Daoy (cell line): ENCODE results near the gene CYP4F3. TPM values are rescaled to one million over a fixed set of nuclear protein-coding genes. Genes with fewer than 3 reads are reported as not detected.
A peak's percentile ranks its signal among the peaks of the same experiment; 100 is the strongest.
"Not testable (repeated sequence)": the region's sequence is repeated elsewhere in the genome, so short reads cannot be mapped to it uniquely, and the experiment has no call there.

Experiments used
- DNase-seq: peaks from one replicate; pipeline ENCODE4 v3.0.0-alpha.2; 2015; ENCODE audit warnings: low read depth
- total RNA-seq: library from RNA; depleted of rRNA; stranded (reverse); fragments of >200 nt; shearing (Covaris generic); gene quantifications from 2 replicates; pipeline ENCODE4 v1.2.3, GENCODE V29; 2014

CYP4F3 gene
- total RNA-seq, 1 experiment from 2014 or later, result not detected

DNA sequence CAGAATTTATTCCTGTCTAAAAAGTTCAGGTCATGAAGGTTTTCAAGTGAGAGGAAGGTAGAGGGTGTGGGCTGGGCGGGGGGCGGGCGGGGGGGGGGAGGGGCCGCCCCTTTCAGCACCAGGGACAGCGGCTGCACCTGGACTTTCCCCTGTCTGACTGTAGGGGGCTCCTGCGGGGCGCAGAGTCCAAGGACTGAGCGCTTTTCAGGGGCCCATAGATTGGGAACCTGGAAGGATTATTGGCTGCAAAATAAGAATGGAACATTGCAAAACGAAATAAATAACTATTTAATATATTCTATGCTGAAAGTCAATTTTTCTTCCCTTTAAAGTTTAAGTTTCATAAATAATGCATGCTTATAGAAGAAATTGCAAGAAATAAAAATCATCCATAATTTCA, 8.9 kb upstream of the CYP4F3 start:
- DNase-seq, result peak; percentile 30

DNA sequence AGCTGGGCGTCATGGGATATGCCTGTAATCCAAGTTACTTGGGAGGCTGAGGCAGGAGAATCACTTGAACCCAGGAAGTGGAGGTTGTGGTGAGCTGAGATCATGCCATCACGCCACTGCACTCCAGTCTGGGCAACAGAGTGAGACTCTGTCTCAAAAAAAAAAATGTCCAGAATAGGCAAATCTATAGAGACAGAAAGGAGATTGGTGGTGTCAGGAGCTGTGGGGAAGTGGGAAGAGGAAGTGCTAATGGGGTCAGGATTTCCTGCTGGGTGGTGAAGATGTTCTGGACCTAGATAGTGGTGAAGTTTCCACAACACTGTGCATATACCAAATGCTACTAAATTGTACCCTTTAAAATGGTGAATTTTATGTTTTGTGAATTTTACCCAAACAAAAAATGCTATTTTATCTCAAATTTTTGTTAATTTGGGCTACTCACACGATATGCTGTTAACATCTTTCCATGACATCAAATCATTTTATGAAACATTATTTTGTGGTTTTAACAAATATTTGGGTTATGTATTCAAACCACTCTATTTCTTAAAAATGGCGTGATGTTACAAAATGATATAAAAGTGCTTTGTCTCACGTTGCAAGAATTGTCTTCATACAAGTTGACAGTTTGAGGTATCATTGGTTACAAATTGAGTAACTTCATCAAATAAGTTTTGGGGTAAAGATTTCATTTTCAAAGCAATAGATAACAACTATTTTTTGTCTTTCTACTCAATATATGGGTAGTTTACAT, 7.4 kb upstream of the CYP4F3 start:
- no peak for DNase-seq

DNA sequence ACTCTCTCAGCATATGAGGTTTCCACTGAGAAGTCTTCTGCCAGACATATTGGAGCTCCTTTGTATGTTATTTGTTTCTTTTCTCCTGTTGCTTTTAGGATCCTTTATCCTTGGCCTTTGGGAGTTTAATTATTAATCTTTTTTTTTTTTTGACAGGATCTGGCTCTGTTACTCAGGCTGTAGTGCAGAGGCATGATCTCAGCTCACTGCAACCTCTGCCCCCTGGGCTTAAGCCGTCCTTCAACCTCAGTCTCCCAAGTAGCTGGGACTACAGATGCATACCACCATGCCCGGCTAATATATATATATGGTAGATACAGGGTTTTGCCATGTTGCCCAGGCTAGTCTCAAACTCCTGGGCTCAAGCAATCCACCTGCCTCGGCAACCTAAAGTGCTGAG, 6.6 kb upstream of the CYP4F3 start:
- no peak for DNase-seq

DNA sequence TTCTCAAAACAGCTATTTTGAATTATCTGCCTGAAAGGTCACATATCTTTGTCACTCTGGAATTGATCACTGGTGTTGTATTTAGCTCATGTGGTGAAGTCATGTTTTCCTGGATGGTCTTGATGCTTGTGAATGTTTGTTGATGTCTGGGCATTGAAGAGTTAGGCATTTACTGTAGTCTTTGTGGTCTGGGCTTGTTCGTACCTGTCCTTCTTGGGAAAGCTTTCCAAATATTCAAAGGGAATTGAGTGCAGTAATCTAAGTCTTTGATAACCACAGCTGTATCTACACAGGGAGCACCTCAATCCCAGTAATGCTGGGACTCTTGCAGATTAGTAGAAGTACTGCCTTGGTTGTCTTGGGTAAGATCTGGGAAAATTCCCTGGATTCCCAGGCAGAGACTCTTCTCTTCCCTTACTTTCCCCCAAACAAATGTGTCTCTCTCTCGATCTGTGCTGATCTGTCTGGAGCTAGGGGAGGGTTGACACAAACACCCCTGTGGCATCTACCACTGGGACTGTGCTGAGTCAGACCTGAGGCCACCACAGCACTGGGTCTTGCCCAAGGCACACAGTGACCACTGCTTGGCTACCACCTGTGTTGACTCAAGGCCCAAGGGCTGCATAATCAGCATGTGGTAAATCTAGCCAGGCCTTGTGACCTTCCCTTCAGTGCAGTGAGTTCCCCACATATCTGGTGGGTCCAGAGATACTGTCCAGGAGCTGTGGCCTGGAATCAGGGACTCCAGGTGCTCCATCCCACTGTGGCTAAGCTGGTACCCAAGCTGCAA, 5.5 kb upstream of the CYP4F3 start:
- DNase-seq, result no peak

DNA sequence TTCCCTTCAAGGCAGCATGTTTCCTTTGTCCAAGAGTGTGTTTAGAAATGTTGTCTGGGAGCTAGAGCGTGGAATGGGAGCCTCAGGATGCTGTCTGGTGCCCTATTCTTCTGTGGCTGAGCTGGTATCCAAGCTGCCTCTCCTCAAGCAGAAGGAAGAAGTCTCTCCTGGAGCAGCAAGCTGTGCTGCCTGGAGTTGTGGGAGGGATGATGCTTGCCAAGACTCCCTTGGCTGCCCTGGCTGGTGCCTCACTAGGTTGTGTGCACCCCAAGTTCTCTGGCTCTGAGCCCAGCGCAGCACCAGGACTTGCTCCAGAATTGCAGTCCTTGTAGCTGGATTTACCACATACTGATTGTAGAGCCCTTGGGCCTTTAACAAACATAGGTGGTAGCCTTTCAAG, 4.7 kb upstream of the CYP4F3 start:
- DNase-seq, result no peak

DNA sequence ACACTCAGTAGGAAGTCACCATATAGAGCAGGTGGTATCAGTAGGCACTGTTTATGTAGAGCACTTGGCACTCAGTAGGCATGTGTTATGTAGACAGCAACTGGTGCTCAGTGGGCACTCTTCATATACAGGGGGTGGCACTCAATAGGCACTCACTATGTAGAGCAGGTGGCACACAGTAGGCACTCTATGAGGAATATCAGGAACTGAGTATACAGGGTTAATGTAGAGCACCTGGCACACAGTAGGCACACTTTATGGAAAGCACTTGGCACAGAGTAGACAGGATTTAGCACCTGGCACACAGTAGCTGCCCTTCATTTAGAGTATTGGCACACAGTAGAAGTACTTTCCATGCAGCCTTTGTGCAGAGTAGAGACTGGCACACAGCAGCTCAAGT, 1.1 kb upstream of the CYP4F3 start:
- DNase-seq, result no peak

DNA sequence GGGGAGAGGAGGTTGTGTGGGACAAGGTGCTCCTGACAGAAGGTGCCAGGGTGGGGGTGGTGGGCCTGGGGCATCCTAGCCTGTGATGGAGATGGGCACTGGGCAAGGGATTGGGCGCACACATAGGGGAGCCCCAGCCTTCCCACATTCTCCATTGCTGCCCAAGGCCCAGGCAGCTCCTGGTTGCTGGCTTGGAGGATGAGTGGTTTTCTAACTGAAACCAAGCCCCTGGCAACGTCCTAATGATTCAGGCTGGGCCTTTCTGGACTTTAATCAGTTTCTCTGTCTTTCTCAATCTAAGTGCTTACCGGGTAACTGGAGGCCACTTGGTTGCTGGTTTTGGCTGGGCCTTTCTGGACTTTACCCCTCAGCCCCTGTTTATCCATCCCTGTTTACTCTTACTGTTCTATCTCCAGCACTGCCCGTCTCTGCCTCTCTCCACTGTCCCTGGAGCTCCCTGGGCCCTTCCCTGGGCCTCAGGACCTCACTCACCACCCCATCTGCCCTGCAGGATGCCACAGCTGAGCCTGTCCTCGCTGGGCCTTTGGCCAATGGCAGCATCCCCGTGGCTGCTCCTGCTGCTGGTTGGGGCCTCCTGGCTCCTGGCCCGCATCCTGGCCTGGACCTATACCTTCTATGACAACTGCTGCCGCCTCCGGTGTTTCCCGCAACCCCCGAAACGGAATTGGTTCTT, 354 bp downstream of the CYP4F3 start:
- DNase-seq, result no peak

DNA sequence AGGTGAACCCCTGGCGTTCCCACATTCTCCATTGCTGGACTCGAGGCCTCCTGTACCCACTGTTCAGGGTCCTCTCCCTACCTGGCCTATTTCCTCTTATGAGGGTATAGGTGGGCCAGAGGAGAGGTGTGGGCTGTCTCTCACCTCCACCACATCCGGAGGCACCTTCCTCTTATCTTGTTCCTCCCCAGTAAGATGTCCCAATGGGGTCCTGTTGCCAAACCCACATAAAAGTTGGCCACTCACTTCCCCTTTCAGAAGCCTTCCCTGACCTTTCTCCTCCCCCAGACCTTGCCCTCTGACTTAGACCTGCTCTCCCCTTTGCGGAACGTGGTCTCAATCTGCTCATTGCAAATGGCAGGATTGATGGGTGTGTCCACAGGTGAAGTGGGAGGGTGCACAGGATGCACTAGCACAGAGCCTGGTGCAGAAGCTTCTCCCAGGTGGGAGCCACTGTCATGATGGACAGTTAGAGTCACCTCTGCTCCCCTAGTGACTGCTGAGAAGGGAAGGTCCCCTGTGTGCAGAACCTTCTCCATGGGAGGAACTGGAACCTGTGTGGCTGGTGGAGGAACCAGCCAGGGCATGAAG, 1.3 kb downstream of the CYP4F3 start:
- no peak for DNase-seq

DNA sequence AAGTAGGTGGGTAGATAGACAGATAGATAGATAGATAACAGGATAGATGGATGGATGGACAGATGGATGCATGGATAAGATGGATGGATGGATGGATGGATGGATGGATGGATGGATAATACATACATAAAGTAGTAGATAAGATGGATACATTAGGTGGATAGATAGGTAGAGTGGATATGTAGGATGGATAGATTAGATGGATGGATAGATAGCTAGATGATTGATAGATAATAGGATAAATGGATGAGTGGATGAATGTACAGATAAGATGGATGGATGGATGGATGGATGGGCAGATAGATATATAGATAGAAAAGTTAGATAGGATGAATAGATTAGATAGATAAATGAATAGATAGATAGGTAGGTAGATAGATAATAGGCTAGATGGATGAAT, 2.1 kb downstream of the CYP4F3 start:
- no peak for DNase-seq

DNA sequence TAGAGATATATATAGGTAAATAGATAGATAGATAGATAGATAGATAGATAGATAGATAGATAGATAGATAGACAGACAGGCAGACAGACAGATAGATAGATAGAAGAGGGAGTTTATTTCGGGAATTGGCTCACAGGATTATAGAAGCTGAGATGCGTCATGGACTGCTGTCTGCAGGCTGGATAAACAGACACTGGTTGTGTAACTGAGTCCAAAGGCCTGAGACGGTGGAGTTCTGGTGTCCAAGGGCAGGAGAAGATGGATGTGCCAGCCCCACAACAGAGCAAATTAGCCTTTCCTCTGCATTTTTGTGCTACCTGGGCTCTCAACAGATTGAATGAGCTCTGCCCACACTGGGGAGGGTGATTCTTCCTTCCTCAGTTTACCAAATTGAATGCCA, 2.7 kb downstream of the CYP4F3 start:
- no peak for DNase-seq

DNA sequence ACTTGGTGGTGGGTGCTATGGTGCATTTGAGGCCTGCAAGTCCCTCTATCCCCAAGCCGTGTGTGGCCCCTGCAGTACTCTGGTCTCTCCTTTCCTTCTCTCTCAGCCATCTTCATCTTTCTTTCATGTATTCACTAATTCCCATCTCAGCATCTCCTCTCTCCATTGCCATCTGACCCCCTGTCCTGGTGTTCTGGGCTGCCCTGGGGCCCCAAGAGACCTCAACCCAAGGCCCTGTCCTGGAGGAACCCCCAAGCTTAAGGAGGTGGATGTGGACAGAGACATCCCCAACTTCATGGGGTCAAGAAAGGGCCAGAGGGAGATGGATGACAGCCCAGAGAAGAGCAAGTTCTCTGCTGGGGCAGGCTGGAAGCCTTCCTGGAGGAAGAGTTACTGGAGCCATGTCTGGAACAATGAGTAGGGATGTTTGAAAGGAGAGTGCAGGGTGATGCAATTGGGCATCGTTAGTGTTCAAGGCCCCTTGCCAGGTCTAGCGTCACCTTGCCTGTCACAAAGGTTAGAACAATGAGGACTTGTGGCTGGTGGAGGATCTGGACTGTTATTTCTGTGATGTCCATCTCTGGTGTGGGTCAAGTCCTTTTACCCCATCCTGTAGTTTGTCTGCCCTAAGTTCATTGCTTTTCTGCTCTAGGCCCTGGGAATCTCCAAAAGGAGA, 3.5 kb downstream of the CYP4F3 start:
- DNase-seq, result no peak

DNA sequence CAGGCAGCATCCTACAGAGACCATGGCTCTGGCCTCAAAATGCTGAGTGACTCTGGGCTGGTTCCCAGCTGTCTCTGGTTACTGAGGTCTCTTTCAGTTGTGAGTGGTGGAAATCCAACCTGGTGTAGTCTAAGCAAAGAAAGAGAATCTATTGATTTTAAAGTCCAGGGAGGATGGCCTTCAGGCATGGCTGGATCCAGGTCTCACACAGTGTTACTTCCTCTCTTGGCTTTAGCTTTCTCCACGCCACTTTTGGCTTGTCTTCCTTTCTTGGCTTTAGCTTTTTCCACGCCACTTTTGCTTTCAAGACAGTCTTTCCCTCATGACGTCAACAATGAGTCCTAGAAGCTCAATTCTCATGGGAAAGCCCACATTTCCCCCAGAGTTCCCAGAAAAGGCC, 4.1 kb downstream of the CYP4F3 start:
- no peak for DNase-seq

DNA sequence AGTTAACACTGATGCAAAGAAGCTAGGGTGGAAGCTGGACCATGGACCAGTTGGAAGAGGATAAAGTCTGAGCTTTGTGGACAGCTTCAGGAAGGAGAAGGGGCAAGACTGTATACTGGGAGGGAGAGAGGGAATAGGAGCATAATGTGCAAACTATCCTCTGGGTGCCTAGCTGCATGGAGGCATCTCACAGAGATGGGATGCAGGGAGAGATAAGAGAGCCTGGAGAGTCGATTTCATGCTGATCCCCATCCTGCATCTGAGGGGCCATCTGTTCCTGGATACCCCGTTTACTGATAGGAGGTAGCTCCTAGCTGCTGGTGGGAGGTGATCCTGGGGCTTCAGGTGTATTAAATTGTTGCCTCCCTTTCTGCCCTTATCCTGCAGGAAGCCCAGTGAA, 8.8 kb downstream of the CYP4F3 start:
- no peak for DNase-seq

DNA sequence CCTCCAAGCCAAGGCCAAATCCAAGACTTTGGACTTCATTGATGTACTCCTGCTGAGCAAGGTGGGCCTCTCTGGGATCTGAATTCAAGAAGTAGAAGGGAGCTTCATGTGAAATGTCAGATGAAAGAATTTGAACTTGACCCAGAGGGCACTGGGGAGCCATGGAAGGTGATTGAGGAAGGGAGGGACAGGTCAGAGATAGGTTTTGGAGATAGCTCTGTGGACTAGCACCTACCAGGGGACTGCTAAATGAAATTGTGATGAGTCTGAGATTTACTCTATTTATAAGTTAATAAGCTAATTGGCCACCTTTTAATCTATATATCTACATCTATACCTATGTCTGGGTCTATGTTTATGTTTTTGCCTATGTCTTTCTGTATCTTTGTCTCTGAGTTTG, 9.4 kb downstream of the CYP4F3 start:
- DNase-seq, result not testable (repeated sequence)

DNA sequence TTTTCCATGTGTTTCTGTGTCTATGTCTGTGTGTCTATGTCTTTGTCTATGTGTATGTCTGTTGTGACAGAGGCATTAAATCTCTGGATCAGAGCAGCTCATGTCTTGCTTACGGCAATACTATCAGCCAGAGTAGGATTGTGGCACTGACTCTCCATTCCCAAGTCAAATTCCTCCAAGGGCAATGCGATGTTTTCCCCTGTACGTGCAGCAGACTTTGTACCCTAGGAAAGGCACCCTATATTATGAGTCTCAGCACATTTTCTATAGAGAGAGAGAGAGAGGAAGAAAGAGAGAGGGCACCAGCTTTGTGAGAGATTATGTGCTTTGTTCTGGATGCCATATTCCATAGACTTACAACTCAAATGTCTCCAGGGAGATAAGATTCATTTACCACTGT, 11.1 kb downstream of the CYP4F3 start:
- no peak for DNase-seq

DNA sequence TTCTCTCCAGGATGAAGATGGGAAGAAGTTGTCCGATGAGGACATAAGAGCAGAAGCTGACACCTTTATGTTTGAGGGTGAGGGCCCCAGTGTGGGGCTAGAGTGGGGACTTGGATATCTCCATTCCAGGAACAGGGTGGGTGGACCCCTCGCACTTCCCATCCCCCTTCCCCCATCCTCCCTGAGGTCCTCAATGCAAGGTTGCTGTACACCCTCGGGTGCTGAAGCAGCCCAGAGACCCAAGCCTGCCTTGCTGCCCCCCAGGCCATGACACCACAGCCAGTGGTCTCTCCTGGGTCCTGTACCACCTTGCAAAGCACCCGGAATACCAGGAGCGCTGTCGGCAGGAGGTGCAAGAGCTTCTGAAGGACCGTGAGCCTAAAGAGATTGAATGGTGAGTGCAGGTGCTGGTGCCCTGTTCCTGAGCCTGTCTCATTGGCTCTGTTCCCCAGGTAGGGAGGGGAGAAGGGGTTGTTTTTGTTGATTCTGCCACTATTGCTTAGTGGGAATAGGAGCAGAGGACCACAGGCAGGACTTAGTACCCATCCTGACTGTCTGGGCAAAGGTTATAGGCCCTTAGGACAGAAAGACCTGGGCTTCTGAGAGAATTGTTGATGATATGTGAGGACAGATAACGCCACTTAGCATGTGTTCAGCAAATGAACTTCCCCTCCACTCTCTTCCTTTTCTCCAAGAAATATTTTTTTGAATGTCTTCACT, 12.0 kb downstream of the CYP4F3 start:
- DNase-seq, result no peak

DNA sequence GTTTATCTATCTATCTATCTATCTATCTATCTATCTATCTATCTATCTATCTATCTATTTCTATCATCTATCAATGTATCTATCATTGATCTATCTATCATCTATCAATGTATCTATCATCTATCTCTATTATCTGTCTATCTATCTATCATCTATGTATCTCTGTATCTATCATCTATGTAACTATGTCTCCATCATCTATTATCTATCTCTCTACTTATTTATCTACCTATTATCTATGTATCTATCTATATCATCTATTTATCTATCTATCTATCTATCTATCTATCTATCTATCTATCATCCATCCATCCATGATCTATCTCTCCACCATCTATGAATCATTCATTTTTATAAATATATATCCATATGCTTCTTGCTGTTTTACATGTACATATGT, 15.8 kb downstream of the CYP4F3 start:
- DNase-seq, result no peak

DNA sequence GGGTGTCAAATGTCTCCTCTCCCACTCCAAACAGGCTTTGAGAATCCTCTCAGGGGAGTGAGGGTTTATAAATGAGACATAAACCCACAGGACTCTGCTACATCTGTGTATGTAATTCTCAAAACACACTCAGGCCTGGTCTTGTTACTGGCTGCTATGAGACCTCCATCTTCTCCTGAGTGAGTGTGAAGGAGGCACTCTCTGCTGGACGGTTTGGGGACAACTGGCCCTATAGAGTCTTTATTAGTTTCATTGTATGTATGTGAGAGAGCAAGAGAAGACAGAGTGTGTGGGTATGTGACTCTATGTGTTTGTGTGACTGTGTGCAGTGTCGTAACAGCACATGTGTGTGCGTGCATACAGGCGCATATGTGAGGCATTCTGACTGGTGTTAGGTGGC, 22.6 kb downstream of the CYP4F3 start:
- DNase-seq, result no peak

DNA sequence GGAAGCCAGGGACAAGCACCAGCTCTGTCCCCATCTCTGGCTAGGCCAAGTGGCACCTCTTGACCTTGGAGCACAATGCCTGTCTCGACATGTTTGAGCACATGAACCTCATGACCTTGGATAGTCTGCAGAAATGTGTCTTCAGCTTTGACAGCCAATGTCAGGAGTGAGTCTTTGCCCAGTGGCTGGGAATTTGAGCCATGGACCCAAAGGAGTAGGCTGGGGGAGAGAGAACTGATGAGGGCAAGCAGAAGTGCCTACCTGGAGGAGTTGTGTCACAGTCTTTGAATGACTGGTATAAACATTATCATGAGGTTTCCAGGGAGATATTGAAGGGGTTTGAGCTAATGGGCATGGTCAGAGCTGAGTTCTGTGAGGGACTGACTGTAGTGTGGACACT, 25.5 kb downstream of the CYP4F3 start:
- DNase-seq, result no peak

DNA sequence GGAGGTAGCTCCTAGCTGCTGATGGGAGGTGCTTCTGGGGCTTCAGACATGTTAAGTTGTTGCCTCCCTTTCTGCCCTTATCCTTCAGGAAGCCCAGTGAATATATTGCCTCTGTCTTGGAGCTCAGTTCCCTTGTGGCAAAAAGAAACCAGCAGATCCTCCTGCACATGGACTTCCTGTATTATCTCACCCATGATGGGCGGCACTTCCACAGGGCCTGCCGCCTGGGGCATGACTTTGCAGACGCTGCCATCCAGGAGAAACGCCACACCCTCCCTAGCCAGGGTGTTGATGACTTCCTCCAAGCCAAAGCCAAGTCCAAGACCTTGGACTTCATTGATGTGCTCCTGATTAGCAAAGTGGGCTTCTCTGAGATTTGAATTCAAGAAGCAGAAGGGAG, 26.2 kb downstream of the CYP4F3 start:
- no peak for DNase-seq

DNA sequence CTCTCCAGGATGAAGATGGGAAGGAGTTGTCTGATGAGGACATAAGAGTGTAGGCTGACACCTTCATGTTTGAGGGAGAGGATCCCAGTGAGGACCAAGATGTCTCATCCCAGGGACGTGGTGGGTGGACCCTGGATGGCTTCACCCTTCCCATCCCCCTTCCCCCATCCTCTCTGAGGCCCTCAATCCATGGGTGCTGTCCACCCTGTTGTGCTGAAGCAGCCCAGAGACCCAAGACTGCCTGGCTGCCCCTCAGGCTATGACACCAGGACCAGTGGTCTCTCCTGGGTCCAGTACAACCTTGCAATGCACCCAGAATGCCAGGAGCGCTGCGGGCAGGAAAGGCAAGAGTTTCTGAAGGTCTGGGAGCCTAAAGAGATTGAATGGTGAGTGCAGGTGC, 28.7 kb downstream of the CYP4F3 start:
- DNase-seq, result no peak
